ENCODE results near the gene PBX1.

DNA sequence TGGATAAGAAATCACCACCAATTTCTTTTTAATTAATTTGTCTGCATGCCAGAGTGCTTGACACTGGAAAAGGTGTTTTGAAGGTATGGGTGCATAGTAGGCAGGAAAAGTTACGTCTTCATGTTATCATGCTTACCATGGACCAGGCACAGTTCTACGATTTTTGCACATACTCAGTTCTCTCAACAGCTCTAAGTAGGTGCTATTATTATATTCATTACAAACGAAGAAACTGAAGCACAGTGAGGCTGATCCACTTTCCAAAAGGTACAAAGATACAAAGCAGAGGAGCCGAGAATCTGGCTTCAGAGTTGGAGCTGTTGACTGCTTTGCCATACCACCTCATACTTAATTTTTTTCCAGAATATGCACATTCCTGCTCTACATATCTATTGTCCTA lies 306.4 kb downstream of the PBX1 start:
- TF ChIP-seq, protein P1, sequence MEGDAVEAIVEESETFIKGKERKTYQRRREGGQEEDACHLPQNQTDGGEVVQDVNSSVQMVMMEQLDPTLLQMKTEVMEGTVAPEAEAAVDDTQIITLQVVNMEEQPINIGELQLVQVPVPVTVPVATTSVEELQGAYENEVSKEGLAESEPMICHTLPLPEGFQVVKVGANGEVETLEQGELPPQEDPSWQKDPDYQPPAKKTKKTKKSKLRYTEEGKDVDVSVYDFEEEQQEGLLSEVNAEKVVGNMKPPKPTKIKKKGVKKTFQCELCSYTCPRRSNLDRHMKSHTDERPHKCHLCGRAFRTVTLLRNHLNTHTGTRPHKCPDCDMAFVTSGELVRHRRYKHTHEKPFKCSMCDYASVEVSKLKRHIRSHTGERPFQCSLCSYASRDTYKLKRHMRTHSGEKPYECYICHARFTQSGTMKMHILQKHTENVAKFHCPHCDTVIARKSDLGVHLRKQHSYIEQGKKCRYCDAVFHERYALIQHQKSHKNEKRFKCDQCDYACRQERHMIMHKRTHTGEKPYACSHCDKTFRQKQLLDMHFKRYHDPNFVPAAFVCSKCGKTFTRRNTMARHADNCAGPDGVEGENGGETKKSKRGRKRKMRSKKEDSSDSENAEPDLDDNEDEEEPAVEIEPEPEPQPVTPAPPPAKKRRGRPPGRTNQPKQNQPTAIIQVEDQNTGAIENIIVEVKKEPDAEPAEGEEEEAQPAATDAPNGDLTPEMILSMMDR (optimal IDR thresholded peaks at IDR 0.05 in 1 of 3, IDR thresholded peaks at IDR 0.05 in 1 of 3, conservative IDR thresholded peaks at IDR 0.05 in 1 of 3; ENCODE audit: extremely low read depth in 1 of 3, insufficient read depth in 2 of 3, low read length in 3 of 3) = no peak
- TF ChIP-seq EZH2 (IDR thresholded peaks at IDR 0.05; ENCODE audit: low read length) = no peak
